ENCODE data around the gene PDZRN4.

Gene PDZRN4

GRCh38 chr12:41485203-41485602 lies 297.1 kb downstream of the PDZRN4 start:
- TF ChIP-seq TCF12 (IDR thresholded peaks at IDR 0.05; ENCODE audit: low read depth), result no peak
- no peak for TF ChIP-seq NFIC (IDR thresholded peaks at IDR 0.05)
- no peak for TF ChIP-seq FOXM1 (IDR thresholded peaks at IDR 0.05; ENCODE audit: borderline replicate concordance, low read depth)
- no peak for TF ChIP-seq TAF1 (IDR thresholded peaks at IDR 0.05; ENCODE audit: low read depth)
- no peak for TF ChIP-seq REST (IDR thresholded peaks at IDR 0.05; ENCODE audit: low read depth)
- TF ChIP-seq EP300 (IDR thresholded peaks at IDR 0.05; ENCODE audit: borderline replicate concordance), result no peak
- TF ChIP-seq YY1 (IDR thresholded peaks at IDR 0.05; ENCODE audit: low read depth), result no peak
- TF ChIP-seq CREB1 (IDR thresholded peaks at IDR 0.05; ENCODE audit: low read depth), result no peak
- TF ChIP-seq EGR1 (IDR thresholded peaks at IDR 0.05), result no peak
- no peak for TF ChIP-seq RAD21 (IDR thresholded peaks at IDR 0.05; ENCODE audit: low read depth)
- no peak for TF ChIP-seq ZBTB7A (IDR thresholded peaks at IDR 0.05; ENCODE audit: low read depth)
- no peak for TF ChIP-seq TEAD4 (IDR thresholded peaks at IDR 0.05)
- no peak for TF ChIP-seq USF1 (IDR thresholded peaks at IDR 0.05)
- TF ChIP-seq MAX (IDR thresholded peaks at IDR 0.05), result no peak
- no peak for TF ChIP-seq CEBPB (IDR thresholded peaks at IDR 0.05)

DNA sequence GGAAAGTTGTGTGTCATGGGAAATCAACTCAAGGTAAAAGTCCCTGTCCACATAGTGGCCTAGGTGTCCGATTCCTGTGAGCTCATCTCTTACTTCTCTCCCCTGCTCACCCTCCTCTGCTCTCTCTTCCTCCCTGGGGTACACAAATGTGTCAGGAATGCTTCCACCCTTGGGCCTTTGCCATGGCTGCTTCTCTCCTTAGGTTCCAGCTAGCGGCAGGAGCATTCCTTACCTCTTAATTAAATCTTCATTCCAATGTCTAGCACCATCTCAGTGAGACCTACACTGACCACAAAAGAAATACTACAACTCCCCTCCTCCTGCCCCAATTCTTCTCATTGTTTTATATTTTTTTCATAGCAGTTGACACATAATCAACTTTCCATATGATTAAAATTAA lies 298.6 kb downstream of the PDZRN4 start:
- TF ChIP-seq EGR1 (IDR thresholded peaks at IDR 0.05) (no peak), RAD21 (IDR thresholded peaks at IDR 0.05; ENCODE audit: low read depth) (no peak), MAX (IDR thresholded peaks at IDR 0.05) (no peak), YY1 (IDR thresholded peaks at IDR 0.05; ENCODE audit: low read depth) (no peak), CREB1 (IDR thresholded peaks at IDR 0.05; ENCODE audit: low read depth) (no peak), TAF1 (IDR thresholded peaks at IDR 0.05; ENCODE audit: low read depth) (no peak), ZBTB7A (IDR thresholded peaks at IDR 0.05; ENCODE audit: low read depth) (no peak), FOXM1 (IDR thresholded peaks at IDR 0.05; ENCODE audit: borderline replicate concordance, low read depth) (no peak), EP300 (IDR thresholded peaks at IDR 0.05; ENCODE audit: borderline replicate concordance) (peak; percentile 36; the same call in 1 of the 2 replicates), NFIC (IDR thresholded peaks at IDR 0.05) (peak; percentile 29; the same call in 1 of the 2 replicates), REST (IDR thresholded peaks at IDR 0.05; ENCODE audit: low read depth) (no peak), TCF12 (IDR thresholded peaks at IDR 0.05; ENCODE audit: low read depth) (no peak), TEAD4 (IDR thresholded peaks at IDR 0.05) (peak; percentile 46)

GRCh38 chr12:41496009-41496408 lies 307.9 kb downstream of the PDZRN4 start:
- TF ChIP-seq EGR1 (IDR thresholded peaks at IDR 0.05), result no peak

DNA sequence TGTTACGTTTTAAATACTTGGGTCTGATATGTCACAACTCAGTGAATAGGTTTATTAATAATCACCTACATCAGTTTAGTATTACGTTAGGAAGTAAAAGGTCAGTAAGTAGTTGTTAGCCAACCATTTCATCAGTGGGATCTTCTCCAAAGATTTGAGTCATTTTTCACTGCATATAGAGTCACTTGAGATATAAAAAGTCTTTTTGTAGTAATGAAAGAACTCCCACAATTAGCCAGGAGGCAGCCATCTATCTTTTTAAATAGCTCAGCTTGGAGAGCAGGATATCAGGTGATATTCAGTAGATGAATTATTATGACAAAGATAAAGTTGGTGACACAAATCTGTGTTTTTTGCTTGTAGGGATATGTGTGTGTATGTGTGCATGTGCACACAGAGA lies 309.3 kb downstream of the PDZRN4 start:
- TF ChIP-seq USF1 (IDR thresholded peaks at IDR 0.05), result no peak
- no peak for TF ChIP-seq TEAD4 (IDR thresholded peaks at IDR 0.05)
- no peak for TF ChIP-seq EP300 (IDR thresholded peaks at IDR 0.05; ENCODE audit: borderline replicate concordance)
- no peak for TF ChIP-seq EGR1 (IDR thresholded peaks at IDR 0.05)

GRCh38 chr12:41504976-41505375 lies 316.9 kb downstream of the PDZRN4 start:
- TF ChIP-seq ZBTB7A (IDR thresholded peaks at IDR 0.05; ENCODE audit: low read depth) (no peak), MAX (IDR thresholded peaks at IDR 0.05) (no peak), CREB1 (IDR thresholded peaks at IDR 0.05; ENCODE audit: low read depth) (no peak), EGR1 (IDR thresholded peaks at IDR 0.05) (no peak), RAD21 (IDR thresholded peaks at IDR 0.05; ENCODE audit: low read depth) (no peak), TEAD4 (IDR thresholded peaks at IDR 0.05) (no peak), CEBPB (IDR thresholded peaks at IDR 0.05) (no peak), TCF12 (IDR thresholded peaks at IDR 0.05; ENCODE audit: low read depth) (no peak), REST (IDR thresholded peaks at IDR 0.05; ENCODE audit: low read depth) (no peak)
